ENCODE data around the gene HECW1. TPM values are rescaled to one million over a fixed set of nuclear protein-coding genes. Genes with fewer than 3 reads are reported as not detected.

The HECW1 gene
- total and polyA plus RNA-seq, 2 of the 8 experiments (the other 6 are each of a cell fraction or from before 2014, with no cell fraction given) = 2.9 to 12.7 TPM

GRCh38 chr7:43456200-43456599 is 343.8 kb downstream of the HECW1 start:
- H3K4me2 ChIP-seq (ENCODE audit: insufficient read depth in 1 of 2, low read depth in 2 of 2, low read length in 2 of 2) = no peak overlapping the region
- H3K4me3 ChIP-seq (ENCODE audit: extremely low read depth in 1 of 4, insufficient read depth in 2 of 4, low read depth in 3 of 4, low read length in 4 of 4) = no peak overlapping the region
- H4K20me1 ChIP-seq (replicated peaks in 1 of 2; ENCODE audit: control insufficient read depth in 1 of 2, insufficient read depth in 2 of 2, low read length in 2 of 2) = no peaks in the 10 kb centered on the region
- H3K4ac ChIP-seq (replicated peaks; ENCODE audit: insufficient read length, low read depth, low read length) = no peak overlapping the region
- H2BK15ac ChIP-seq (ENCODE audit: low read length) = no peak overlapping the region
- CTCF ChIA-PET (ENCODE audit: partially characterized antibody) = interaction anchor here (0.6 to 4.8 kb wide), 29 partner anchors 9 to 762 kb away, joined by 3 to 20 read pairs (median 4); partner anchors contain the start of gene STK17A
- DNase-seq (ENCODE audit: low read depth in 1 of 2, low spot score in 2 of 2) (no peak), FAIRE-seq (no peak)
- H2BK20ac ChIP-seq (ENCODE audit: low read length) = no peak overlapping the region
- H3K9ac ChIP-seq (replicated peaks in 1 of 4; ENCODE audit: extremely low read depth in 1 of 4, low read depth in 3 of 4, low read length in 3 of 4) = no peak overlapping the region
- H3K9me3 ChIP-seq (ENCODE audit: insufficient read depth in 2 of 2, low read depth in 1 of 2, low read length in 1 of 2) = no peaks in the 10 kb centered on the region
- no peak overlapping the region for H2AFZ ChIP-seq (ENCODE audit: low read length)
- H3K56ac ChIP-seq (replicated peaks; ENCODE audit: insufficient read length, low read depth, low read length) = no peak overlapping the region
- H3K36me3 ChIP-seq (ENCODE audit: control insufficient read depth in 2 of 4, insufficient read depth in 4 of 4, low read length in 3 of 4) = no peaks in the 10 kb centered on the region; a peak in 1 of 8 replicates
- no peaks in the 10 kb centered on the region; the same call in 1 of the 2 replicates for H3K23me2 ChIP-seq (ENCODE audit: low read depth, low read length)
- 94% methylated on average over 14 of the region's 14 CpGs; no CpG with 5 or more reads in 1 of the 2 experiments for WGBS, 2 experiments (ENCODE audit: extremely low coverage in 1 of 2, insufficient coverage in 1 of 2, insufficient read length in 1 of 2, insufficient replicate concordance in 2 of 2, low coverage in 1 of 2, low lambda C conversion rate in 2 of 2, missing lambda C conversion rate in 1 of 2)
- H4K8ac ChIP-seq (ENCODE audit: extremely low read depth, insufficient read depth, low read length) = no peak overlapping the region
- no peaks in the 10 kb centered on the region for H3K79me1 ChIP-seq (ENCODE audit: low read depth, low read length)
- H4K91ac ChIP-seq (replicated peaks; ENCODE audit: insufficient read length, low read length) = no peak overlapping the region
- no peak overlapping the region for H3K18ac ChIP-seq (ENCODE audit: extremely low read depth, low read length)
- H3K4me1 ChIP-seq (replicated peaks in 1 of 4; ENCODE audit: control insufficient read depth in 3 of 4, insufficient read depth in 4 of 4, low read length in 3 of 4) = peaks cover 0 to 3% (median 2%) of the 10 kb centered on the region in 4 experiments; a peak in 4 of 7 replicates
- no peak overlapping the region for H3K14ac ChIP-seq (ENCODE audit: insufficient read length)
- no peak overlapping the region for H2BK120ac ChIP-seq (replicated peaks; ENCODE audit: low read depth, low read length)
- POLR2A ChIA-PET (ENCODE audit: partially characterized antibody) = interaction anchor here (0.7 kb wide), 1 partner anchor 241 kb away, joined by 3 read pairs; no protein-coding TSS in a partner anchor
- no peak overlapping the region for H2AK5ac ChIP-seq (ENCODE audit: low read depth, low read length)
- no peak overlapping the region for H3K23ac ChIP-seq (ENCODE audit: insufficient read length)
- H2BK12ac ChIP-seq (ENCODE audit: low read depth, low read length) = no peak overlapping the region
- H2BK5ac ChIP-seq (ENCODE audit: low read depth, low read length) = no peak overlapping the region
- H3K27me3 ChIP-seq (replicated peaks in 1 of 4; ENCODE audit: control insufficient read depth in 3 of 4, extremely low read depth in 1 of 4, insufficient read depth in 3 of 4, low read length in 3 of 4) = no peaks in the 10 kb centered on the region
- H3K27ac ChIP-seq (ENCODE audit: low read depth, low read length) = no peak overlapping the region
- no peaks in the 10 kb centered on the region for H3K79me2 ChIP-seq (ENCODE audit: control insufficient read depth in 1 of 2, insufficient read depth in 2 of 2, low read length in 2 of 2)
- no peak overlapping the region for H4K5ac ChIP-seq (ENCODE audit: insufficient read length, low read depth, low read length)
- TF ChIP-seq BRCA1 (IDR thresholded peaks at IDR 0.05; ENCODE audit: low read depth, low read length) = no peak

All from H1 (cell line).